ENCODE measurements around the gene N4BP2L2. TPM values are rescaled to one million over a fixed set of nuclear protein-coding genes. Genes with fewer than 3 reads are reported as not detected.
A peak's percentile ranks its signal among the peaks of the same experiment; 100 is the strongest.
"Not testable (repeated sequence)": the region's sequence is repeated elsewhere in the genome, so short reads cannot be mapped to it uniquely, and the experiment has no call there.

The N4BP2L2 gene
- 28.9 and 44.4 TPM in 2 replicates for total RNA-seq (2014; rRNA removed; shearing (Covaris generic))

DNA sequence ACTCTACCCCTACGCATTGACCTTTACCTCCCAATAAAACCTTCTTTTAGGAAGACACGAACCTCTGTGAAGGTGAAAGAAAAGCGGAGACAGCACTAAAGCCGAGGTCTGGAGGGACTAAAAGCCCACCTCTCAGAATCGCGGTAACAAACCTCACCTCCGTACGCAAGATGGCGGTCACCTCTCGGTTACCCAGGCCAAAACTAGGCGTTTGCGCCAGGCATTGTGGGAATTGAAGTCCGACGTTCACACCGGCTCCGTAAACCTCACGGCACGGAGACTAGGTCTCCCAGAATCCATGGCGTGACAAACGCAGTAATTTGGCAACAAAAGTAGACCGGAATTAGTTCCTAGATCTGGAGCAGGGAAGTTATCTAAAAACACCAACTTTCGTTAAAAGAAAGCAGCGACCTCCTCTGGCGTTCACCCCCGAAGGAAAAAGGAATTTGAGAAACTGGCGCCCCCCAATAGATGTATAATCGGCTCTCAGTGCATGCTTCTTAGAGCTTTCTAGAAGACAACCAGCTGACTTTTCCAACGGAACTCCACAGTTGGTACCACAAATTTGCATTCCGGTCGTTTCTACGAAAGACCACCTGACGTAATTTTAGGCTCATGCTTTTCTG lies at the start of gene N4BP2L2:
Gene N4BP2L2 (minus strand): TSS at position 175 of the 626 bp plus-strand sequence. CDS start 1,768 bp downstream, outside the sequence.
- Histone ChIP-seq H3K9me3 (replicated peaks) (no peaks in the 10 kb centered on the region), H3K4me1 (replicated peaks) (peaks cover 15% of the 10 kb centered on the region), H3K4me3 (peak within 1 kb of the TSS; percentile 62), H3K27me3 (replicated peaks) (no peaks in the 10 kb centered on the region), H3K27ac (peak within 1 kb of the TSS; percentile 82), H3K36me3 (peaks cover 28% of the 10 kb centered on the region)
- DNase-seq (ENCODE audit: low read depth in 1 of 2, low spot score in 2 of 2), result peak; percentile 87 to 90

DNA sequence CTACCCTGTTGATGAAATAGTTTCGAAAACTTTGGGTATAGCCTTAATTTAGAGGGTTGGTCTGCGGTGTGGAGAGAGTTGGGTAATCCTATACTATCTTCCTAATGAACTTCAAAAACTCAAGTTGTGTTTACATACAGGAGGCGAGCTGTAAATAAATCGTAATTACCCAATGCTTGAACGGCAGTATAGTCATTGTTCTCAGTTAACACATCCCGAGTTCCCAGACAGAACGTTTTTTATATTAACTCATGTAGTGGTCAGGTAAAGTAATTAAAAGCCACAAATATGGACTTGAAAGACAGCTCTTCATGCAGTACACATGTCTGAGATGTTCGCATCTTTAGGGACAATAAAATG lies 49.2 kb upstream of the N4BP2L2 start:
- no peak for DNase-seq (ENCODE audit: low read depth in 1 of 2, low spot score in 2 of 2)
- Histone ChIP-seq H3K4me3 (peak overlapping the region; percentile 91), H3K27ac (peak overlapping the region; percentile 60), H3K9me3 (replicated peaks) (0 out of 2 replicates have a peak, but pooled peaks cover 2% of the 10 kb centered on the region), H3K36me3 (peaks cover 16% of the 10 kb centered on the region; the same call in 1 of the 2 replicates), H3K4me1 (replicated peaks) (peaks cover 32% of the 10 kb centered on the region), H3K27me3 (replicated peaks) (no peaks in the 10 kb centered on the region)

DNA sequence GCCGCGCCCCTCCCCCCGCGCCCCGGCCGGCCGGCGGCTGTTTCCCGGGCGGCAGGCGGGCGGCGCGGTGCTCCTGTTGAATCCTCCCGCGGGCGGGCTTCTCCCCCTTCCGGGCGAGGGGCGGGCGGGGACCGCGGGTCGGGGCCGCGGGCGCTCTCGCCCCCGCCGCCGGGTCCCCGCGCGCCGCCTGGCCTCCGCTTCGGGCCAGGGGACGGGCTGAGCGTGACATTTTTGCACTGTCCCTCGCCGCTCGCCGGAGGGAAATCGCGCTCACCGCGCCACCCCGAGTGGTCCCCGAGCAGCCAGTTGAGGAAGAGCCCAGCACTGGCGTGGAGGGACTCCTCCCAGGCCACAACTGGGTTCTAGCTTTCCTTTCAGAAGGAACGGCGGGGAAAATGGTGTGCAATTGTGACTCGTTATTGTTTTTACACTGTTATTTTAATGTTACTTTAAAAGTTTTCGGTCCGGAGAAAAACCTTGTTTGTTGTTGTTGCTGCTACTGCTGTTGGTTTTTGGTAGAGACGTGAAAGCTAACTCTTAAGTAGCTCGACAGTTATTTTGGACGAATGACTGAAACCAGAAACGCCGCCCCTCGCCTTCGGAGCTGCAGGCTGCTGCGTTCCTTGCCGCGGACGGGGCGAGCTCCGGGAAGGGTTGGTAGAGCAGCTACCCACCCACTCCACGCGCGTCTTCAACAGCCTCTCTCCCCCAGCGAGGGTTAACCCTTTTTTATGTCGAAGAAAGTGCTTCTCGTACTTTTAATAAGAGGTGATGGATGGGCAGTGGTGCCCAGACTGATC lies 48.6 kb upstream of the N4BP2L2 start:
- H3K4me3 ChIP-seq, result peak overlapping the region; percentile 91
- peak; percentile 56 to 65 for DNase-seq (ENCODE audit: low read depth in 1 of 2, low spot score in 2 of 2)
- H3K27me3 ChIP-seq (replicated peaks), result no peaks in the 10 kb centered on the region
- peaks cover 32% of the 10 kb centered on the region for H3K4me1 ChIP-seq (replicated peaks)
- peak overlapping the region; percentile 60 for H3K27ac ChIP-seq
- 0 out of 2 replicates have a peak, but pooled peaks cover 2% of the 10 kb centered on the region for H3K9me3 ChIP-seq (replicated peaks)
- peaks cover 12% of the 10 kb centered on the region; the same call in 1 of the 2 replicates for H3K36me3 ChIP-seq

DNA sequence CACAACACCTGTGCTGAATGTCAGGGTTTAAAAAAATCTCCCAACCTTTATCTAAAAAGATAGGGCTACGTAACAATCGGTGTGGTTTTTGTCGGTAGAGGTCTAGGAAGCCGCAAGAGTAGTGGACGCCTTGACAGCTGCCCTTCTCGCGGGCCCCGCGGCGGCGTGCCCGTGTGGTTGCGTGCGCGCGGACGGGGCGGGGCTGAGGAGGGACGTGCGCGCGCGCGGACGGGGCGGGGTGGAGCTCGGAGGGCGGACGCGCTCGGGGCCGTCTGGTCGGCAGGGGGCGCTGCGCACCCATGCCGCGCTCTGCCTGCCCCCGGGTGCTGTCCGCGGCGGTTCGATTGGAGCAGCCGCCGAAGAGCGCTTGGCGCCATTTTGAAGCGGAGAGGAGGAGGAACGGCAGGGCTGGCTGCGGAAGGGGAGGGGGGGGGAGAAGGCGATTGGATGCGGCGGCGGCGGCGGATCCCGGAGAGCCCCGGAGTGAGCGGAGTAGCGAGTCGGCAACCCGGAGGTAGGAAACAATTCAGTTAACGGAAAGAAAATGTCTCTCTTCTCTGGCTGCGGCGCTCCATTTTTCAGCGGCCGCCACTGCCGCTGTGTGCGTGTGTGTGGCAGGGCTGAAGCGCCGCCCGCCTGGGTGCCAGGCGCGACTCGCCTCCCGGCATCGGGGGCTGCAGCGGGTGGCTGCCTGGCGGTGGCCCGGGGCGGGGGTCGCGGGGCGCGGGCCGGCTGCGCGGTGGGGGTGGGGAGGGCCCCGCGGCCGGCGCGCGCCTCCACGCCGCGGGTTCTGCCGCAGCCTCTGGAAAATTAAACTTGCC lies 47.7 kb upstream of the N4BP2L2 start, which contains the start of gene PDS5B:
Gene PDS5B (plus strand): TSS at position 373 of the 821 bp plus-strand sequence. CDS start 62,321 bp downstream, outside the sequence.
- Histone ChIP-seq H3K4me1 (replicated peaks) (peaks cover 32% of the 10 kb centered on the region), H3K27me3 (replicated peaks) (no peaks in the 10 kb centered on the region), H3K4me3 (peak within 1 kb of the TSS; percentile 91), H3K9me3 (replicated peaks) (0 out of 2 replicates have a peak, but pooled peaks cover 2% of the 10 kb centered on the region), H3K36me3 (peaks cover 12% of the 10 kb centered on the region; the same call in 1 of the 2 replicates), H3K27ac (peak within 1 kb of the TSS; percentile 81)
- peak; percentile 91 to 92 for DNase-seq (ENCODE audit: low read depth in 1 of 2, low spot score in 2 of 2)

DNA sequence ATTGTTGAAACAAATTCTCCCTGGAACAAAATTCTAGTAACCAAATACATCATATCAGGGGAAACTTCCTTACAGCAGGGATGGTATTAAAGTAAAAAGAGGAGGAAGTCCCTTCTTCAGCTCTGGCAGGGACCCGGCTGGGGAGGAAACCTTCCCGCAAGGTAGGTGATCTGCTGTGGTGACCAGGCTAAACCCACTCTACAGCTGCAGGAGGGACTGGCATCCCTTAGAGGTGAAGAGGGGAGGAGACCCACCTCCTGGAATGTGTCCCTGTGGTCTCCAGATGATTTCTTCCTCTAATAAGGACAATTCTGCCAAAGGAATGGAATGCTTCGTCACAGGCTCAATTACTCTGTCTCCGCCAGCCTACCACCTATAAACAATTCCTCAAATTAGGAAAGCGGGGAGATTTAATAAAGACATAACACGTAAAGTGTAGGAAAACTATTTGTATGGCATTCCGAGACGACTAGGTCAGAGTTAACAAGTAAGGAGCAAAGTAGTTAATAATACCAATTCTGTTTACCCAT lies 47.0 kb upstream of the N4BP2L2 start:
- H3K27me3 ChIP-seq (replicated peaks), result no peaks in the 10 kb centered on the region
- peaks cover 32% of the 10 kb centered on the region for H3K4me1 ChIP-seq (replicated peaks)
- no peak for DNase-seq (ENCODE audit: low read depth in 1 of 2, low spot score in 2 of 2)
- H3K27ac ChIP-seq, result peak overlapping the region; percentile 55
- H3K4me3 ChIP-seq, result peak overlapping the region; percentile 91
- 0 out of 2 replicates have a peak, but pooled peaks cover 2% of the 10 kb centered on the region for H3K9me3 ChIP-seq (replicated peaks)
- peaks cover 12% of the 10 kb centered on the region; the same call in 1 of the 2 replicates for H3K36me3 ChIP-seq

DNA sequence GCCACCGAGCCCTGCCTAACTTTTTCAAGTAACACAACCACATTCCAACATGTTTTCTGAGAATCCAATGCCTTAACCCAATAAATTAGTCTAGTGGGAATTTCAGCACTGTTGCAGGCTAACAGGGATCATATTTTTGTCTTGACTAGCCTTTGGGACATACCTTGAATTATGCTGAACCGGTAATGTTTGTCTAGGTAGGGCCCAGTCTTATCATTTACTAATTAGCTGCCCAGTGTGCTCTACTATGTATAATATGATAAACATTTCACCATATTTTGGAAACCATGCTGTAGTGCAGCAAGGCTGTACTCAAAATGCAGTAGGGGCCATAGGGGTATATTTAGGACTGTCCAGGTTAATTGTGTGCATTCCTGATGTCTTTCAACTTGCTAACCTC lies 44.4 kb upstream of the N4BP2L2 start:
- Histone ChIP-seq H3K9me3 (replicated peaks) (0 out of 2 replicates have a peak, but pooled peaks cover 2% of the 10 kb centered on the region), H3K27ac (no peak overlapping the region), H3K27me3 (replicated peaks) (no peaks in the 10 kb centered on the region), H3K36me3 (peaks cover 12% of the 10 kb centered on the region; the same call in 1 of the 2 replicates), H3K4me3 (no peak overlapping the region), H3K4me1 (replicated peaks) (peaks cover 14% of the 10 kb centered on the region)
- DNase-seq (ENCODE audit: low read depth in 1 of 2, low spot score in 2 of 2), result no peak

DNA sequence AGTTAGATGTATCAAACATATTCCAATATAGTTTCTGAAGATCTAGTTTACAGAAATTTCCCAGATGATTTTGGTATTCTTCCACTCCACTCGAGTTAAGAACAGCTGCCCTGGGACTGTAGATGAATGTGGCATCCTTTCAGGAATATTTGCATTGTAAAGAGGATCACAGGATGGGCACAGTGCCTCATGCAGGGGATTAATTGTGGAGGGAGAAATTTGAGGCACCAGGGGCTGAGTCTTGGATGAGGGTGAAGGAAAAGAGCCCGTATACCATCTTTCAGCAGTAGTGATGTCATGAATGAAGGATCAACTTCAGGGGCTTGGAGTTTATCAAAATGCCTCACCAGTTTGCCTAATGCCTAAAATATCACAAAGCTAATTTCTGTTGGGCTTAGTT lies 43.7 kb upstream of the N4BP2L2 start:
- peaks cover 6% of the 10 kb centered on the region; the same call in 1 of the 2 replicates for H3K36me3 ChIP-seq
- no peak overlapping the region for H3K27ac ChIP-seq
- H3K4me3 ChIP-seq, result no peak overlapping the region
- H3K9me3 ChIP-seq (replicated peaks), result 0 out of 2 replicates have a peak, but pooled peaks cover under 1% of the 10 kb centered on the region
- peaks cover 9% of the 10 kb centered on the region for H3K4me1 ChIP-seq (replicated peaks)
- no peak for DNase-seq (ENCODE audit: low read depth in 1 of 2, low spot score in 2 of 2)
- H3K27me3 ChIP-seq (replicated peaks), result no peaks in the 10 kb centered on the region

DNA sequence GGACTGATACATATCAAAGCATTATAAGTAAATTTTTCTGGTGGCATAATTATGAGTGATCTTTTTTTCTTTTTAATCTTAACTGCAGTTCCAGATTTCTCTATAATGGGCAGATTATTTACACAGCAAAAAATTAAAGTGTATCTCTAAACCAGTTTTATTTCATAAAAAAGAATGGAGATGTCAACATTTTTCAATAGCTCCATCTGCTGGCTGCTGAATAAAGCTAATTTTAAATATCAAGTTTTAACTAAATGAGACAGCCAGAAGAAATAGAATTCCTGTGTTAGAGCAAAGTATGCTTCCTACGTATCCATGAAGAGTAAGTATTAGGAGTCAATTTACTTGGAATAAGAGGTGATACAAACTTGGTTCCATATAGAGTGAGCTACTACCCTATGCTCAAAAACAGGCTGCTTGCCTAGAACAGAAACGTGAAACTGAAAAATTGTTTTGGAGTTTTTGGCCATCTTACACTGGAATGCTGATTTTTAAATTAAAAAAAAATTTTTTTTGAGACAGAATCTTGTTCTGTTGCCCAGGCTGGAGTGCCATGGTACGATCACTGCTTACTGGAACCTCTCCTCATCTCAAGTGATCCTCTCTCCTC lies 42.7 kb upstream of the N4BP2L2 start:
- Histone ChIP-seq H3K4me3 (no peak overlapping the region), H3K4me1 (replicated peaks) (peaks cover 8% of the 10 kb centered on the region), H3K27ac (no peak overlapping the region), H3K9me3 (replicated peaks) (no peaks in the 10 kb centered on the region), H3K36me3 (0 out of 2 replicates have a peak, but pooled peaks cover under 1% of the 10 kb centered on the region), H3K27me3 (replicated peaks) (no peaks in the 10 kb centered on the region)
- peak in 1 of 2 experiments; percentile 4 for DNase-seq (ENCODE audit: low read depth in 1 of 2, low spot score in 2 of 2)

DNA sequence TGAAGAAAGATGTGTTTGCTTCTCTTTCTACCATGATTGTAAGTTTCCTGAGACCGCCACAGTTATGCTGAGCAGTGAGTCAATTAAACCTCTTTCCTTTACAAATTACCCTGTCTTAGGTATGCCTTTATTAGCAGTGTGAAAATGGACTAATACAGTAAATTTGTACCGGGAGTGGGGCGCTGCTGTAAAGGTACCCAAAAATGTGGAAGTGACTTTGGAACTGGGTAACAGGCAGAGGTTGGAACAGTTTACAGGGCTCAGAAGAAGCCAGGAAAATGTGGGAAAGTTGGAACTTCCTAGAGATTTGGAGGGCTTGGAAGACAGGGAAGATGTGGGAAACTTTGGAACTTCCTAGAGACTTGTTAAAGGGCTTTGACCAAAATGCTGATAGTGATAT lies 38.4 kb upstream of the N4BP2L2 start:
- Histone ChIP-seq H3K27ac (no peak overlapping the region), H3K4me1 (replicated peaks) (no peaks in the 10 kb centered on the region), H3K27me3 (replicated peaks) (no peaks in the 10 kb centered on the region), H3K4me3 (no peak overlapping the region), H3K9me3 (replicated peaks) (no peaks in the 10 kb centered on the region), H3K36me3 (no peaks in the 10 kb centered on the region)
- no peak for DNase-seq (ENCODE audit: low read depth in 1 of 2, low spot score in 2 of 2)

DNA sequence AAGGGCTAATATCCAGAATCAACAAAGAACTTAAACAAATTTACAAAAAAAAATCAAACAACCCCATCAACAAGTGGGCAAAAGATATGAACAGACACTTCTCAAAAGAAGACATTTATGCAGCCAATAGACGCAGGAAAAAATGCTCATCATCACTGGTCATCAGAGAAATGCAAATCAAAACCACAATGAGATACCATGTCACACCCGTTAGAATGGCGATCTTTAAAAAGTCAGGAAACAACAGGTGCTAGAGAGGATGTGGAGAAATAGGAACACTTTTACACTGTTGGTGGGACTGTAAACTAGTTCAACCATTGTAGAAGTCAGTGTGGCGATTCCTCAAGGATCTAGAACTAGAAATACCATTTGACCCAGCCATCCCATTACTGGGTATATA lies 37.1 kb upstream of the N4BP2L2 start:
- not testable (repeated sequence) for H3K27ac ChIP-seq; H3K4me3 ChIP-seq; H3K27me3 ChIP-seq (replicated peaks); H3K4me1 ChIP-seq (replicated peaks); DNase-seq (ENCODE audit: low read depth in 1 of 2, low spot score in 2 of 2); H3K36me3 ChIP-seq; H3K9me3 ChIP-seq (replicated peaks)

DNA sequence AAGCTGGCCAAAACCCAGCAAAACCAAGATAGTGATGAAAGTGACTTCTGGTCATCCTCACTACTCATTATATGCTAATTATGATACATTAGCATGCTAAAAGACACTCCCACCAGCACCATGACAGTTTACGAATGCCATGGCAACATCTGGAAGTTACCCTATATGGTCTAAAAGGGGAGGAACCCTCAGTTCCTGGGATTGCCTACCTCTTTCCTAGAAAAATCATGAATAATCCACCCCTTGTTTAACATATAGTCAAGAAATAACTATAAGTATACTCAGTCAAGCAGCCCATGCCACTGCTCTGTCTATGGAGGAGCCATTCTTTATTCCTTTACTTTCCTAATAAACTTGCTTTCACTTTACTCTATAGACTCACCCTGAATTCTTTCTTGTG lies 22.2 kb upstream of the N4BP2L2 start:
- H3K27ac ChIP-seq; H3K9me3 ChIP-seq (replicated peaks); DNase-seq (ENCODE audit: low read depth in 1 of 2, low spot score in 2 of 2); H3K27me3 ChIP-seq (replicated peaks); H3K4me3 ChIP-seq; H3K36me3 ChIP-seq; H3K4me1 ChIP-seq (replicated peaks): not testable (repeated sequence)

DNA sequence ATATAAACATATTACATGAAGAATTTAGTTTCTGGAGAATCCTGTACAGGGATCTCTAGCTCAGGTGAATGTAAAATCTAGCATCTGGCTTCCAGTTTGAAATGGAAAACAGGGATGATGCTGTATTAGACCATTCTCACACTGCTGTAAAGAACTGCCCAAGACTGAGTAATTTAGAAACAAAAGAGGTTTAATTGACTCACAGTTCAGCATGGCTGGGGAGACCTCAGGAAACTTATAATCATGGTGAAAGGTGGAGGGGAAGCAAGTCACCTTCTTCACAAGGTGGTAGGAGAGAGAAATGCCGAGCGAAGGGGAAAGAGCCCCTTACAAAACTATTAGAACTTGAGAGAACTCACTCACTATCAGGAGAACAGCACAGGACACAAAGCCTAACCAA lies 17.0 kb upstream of the N4BP2L2 start:
- DNase-seq (ENCODE audit: low read depth in 1 of 2, low spot score in 2 of 2), result no peak
- Histone ChIP-seq H3K36me3 (no peaks in the 10 kb centered on the region), H3K27me3 (replicated peaks) (no peaks in the 10 kb centered on the region), H3K27ac (no peak overlapping the region), H3K9me3 (replicated peaks) (no peaks in the 10 kb centered on the region), H3K4me1 (replicated peaks) (no peaks in the 10 kb centered on the region), H3K4me3 (no peak overlapping the region)

DNA sequence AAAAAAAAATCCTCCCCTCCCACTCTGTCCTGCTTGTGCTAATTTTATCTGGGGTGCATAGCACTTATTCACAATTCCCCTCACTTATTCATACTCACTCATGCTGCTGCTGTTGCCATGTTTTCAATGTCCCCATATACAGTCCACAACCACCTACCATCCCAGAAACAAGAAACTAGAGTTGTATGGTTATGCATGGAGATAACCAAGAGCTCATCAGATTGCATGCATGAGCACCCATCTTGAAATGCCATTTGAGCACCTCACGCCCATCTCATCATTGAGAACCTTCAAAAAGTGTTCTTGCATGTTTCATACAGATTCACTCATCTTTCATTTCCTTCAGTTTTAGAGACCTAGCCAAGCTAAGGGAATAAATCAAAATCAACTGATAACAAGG lies 15.1 kb upstream of the N4BP2L2 start:
- no peaks in the 10 kb centered on the region for H3K9me3 ChIP-seq (replicated peaks)
- no peak for DNase-seq (ENCODE audit: low read depth in 1 of 2, low spot score in 2 of 2)
- H3K4me1 ChIP-seq (replicated peaks), result no peaks in the 10 kb centered on the region
- no peaks in the 10 kb centered on the region for H3K27me3 ChIP-seq (replicated peaks)
- no peak overlapping the region for H3K4me3 ChIP-seq
- no peaks in the 10 kb centered on the region for H3K36me3 ChIP-seq
- H3K27ac ChIP-seq, result no peak overlapping the region

All from SJSA1 (cell line).